B cell (primary cell): ENCODE measurements around the gene PDAP1. TPM values are rescaled to one million over a fixed set of nuclear protein-coding genes. Genes with fewer than 3 reads are reported as not detected.

Source experiments
- ATAC-seq: fragments of 200-7000 bp; cut with Tn5 transposase; one replicate; pipeline ENCODE4 v1.10.0; 2021; ENCODE audit warnings: low read depth, mild to moderate bottlenecking, moderate number of reproducible peaks, moderate library complexity
- CTCF ChIA-PET: fragments of 350-600 bp; sonication (Branson Sonifier 250); formaldehyde crosslinking; loops from one replicate; lab custom pipeline; 2021; ENCODE audit warnings: antibody characterized with exemption, inconsistent platforms; lab: Charles Lee
- POLR2A ChIA-PET: fragments of 350-600 bp; sonication (Branson Sonifier 250); formaldehyde crosslinking; loops from one replicate; lab custom pipeline; 2021; ENCODE audit warnings: antibody characterized with exemption; lab: Charles Lee
- DNase-seq: peaks from one replicate; pipeline ENCODE4 v3.0.0; 2013
- H2AFZ ChIP-seq: 2 replicates; pipeline ENCODE4 v1.6.1; 2012; ENCODE audit warnings: mild to moderate bottlenecking, low read depth, low read length; ENCODE audit not compliant: insufficient read depth, poor library complexity, severe bottlenecking
- H3K27ac ChIP-seq, 2 donors: 1 replicate in 1 of 2; 2 replicates in 1 of 2; pipeline ENCODE4 v1.5.1; 2012 to 2013; ENCODE audit warnings: low read length in 2 of 2, mild to moderate bottlenecking in 2 of 2, moderate library complexity in 1 of 2
- H3K27me3 ChIP-seq, 4 experiments: fragments of 200-600 bp in 1 of 4; sonication (generic) in 1 of 4; replicated peaks in 1 of 4; 1 replicate in 2 of 4; 2 replicates in 2 of 4; pipeline versions ENCODE4 v1.6.1 to v1.7.0; 2013 to 2016; ENCODE audit warnings: low read length in 3 of 4, mild to moderate bottlenecking in 2 of 4, mixed read lengths in 1 of 4, moderate library complexity in 1 of 4; ENCODE audit not compliant: insufficient read depth in 4 of 4, control insufficient read depth in 3 of 4; ENCODE audit errors: control extremely low read depth in 1 of 4
- H3K36me3 ChIP-seq, 2 experiments: replicated peaks in 1 of 2; 1 replicate in 1 of 2; 2 replicates in 1 of 2; pipeline versions ENCODE4 v1.6.1 to v1.7.1; 2013; ENCODE audit warnings: low read length in 1 of 2; ENCODE audit not compliant: insufficient read depth in 2 of 2, control insufficient read depth in 1 of 2; ENCODE audit errors: control extremely low read depth in 1 of 2, extremely low read depth in 1 of 2
- H3K4me1 ChIP-seq, 2 donors: fragments of 200-600 bp in 1 of 2; sonication (generic) in 1 of 2; 1 replicate in 1 of 2; 2 replicates in 1 of 2; pipeline versions ENCODE4 v1.5.1 to v1.6.1; 2013 to 2017; ENCODE audit warnings: low read length in 2 of 2; ENCODE audit not compliant: control insufficient read depth in 2 of 2, insufficient read depth in 2 of 2
- H3K4me2 ChIP-seq: replicated peaks from 2 replicates; pipeline ENCODE3; 2012; ENCODE audit warnings: mild to moderate bottlenecking, low read depth, low read length; ENCODE audit not compliant: poor library complexity, severe bottlenecking
- H3K4me3 ChIP-seq, 5 experiments: fragments of 200-600 bp in 1 of 5; sonication (generic) in 1 of 5; 1 replicate in 3 of 5; 2 replicates in 2 of 5; pipeline versions ENCODE4 v1.5.1 to v1.7.0; 2011 to 2016; ENCODE audit warnings: low read length in 4 of 5, mild to moderate bottlenecking in 4 of 5, low read depth in 2 of 5, control low read depth in 1 of 5, moderate library complexity in 1 of 5; ENCODE audit not compliant: insufficient read depth in 1 of 5; ENCODE audit errors: control extremely low read depth in 1 of 5, extremely low read depth in 1 of 5
- H3K79me2 ChIP-seq: fragments of 200-600 bp; sonication (generic); one replicate; pipeline ENCODE4 v1.6.0; 2016; ENCODE audit warnings: low read length; ENCODE audit not compliant: control insufficient read depth, insufficient read depth
- H3K9ac ChIP-seq: fragments of 200-600 bp; sonication (generic); 2 replicates; pipeline ENCODE4 v1.6.1; 2017; ENCODE audit warnings: mild to moderate bottlenecking, low read length, moderate library complexity
- H3K9me3 ChIP-seq, 3 donors: one replicate each; pipeline versions ENCODE4 v1.6.1 to v1.7.1; 2013; ENCODE audit warnings: low read length in 2 of 3; ENCODE audit not compliant: control insufficient read depth in 2 of 3, insufficient read depth in 1 of 3; ENCODE audit errors: control extremely low read depth in 1 of 3
- H4K20me1 ChIP-seq: 2 replicates; pipeline ENCODE4 v1.6.0; 2012; ENCODE audit warnings: mild to moderate bottlenecking, low read length; ENCODE audit not compliant: insufficient read depth, control insufficient read depth, poor library complexity, severe bottlenecking
- H3K27ac Mint-ChIP-seq: one replicate; pipeline ENCODE4 v1.8.0; 2021; ENCODE audit warnings: mixed read lengths
- H3K27me3 Mint-ChIP-seq: one replicate; pipeline ENCODE4 v1.8.0; 2021; ENCODE audit warnings: mixed read lengths
- H3K4me1 Mint-ChIP-seq: one replicate; pipeline ENCODE4 v1.8.0; 2021; ENCODE audit warnings: mixed read lengths
- H3K4me3 Mint-ChIP-seq: one replicate; pipeline ENCODE4 v1.8.0; 2021; ENCODE audit warnings: mixed read lengths
- H3K9me3 Mint-ChIP-seq: one replicate; pipeline ENCODE4 v1.8.0; 2022; ENCODE audit warnings: mixed read lengths; ENCODE audit not compliant: insufficient read depth
- CTCF ChIP-seq: fragments of 200-600 bp; IDR thresholded peaks from one replicate; pipeline ENCODE4 v1.8.0; 2022; ENCODE audit warnings: antibody characterized with exemption, mild to moderate bottlenecking
- EZH2 ChIP-seq: IDR thresholded peaks from 2 replicates; pipeline ENCODE4 v1.6.1; 2012; ENCODE audit warnings: borderline replicate concordance, low read depth, mild to moderate bottlenecking, moderate library complexity, low read length; ENCODE audit not compliant: insufficient read depth, poor library complexity, severe bottlenecking
- WGBS: methylation state at CpG from one replicate; pipeline ENCODE4 v1.1.5; 2013; ENCODE audit warnings: missing lambda C conversion rate; ENCODE audit not compliant: insufficient coverage; 5-methylcytosine and 5-hydroxymethylcytosine counted together
- intact Hi-C: fragments of 100-400 bp; cut with micrococcal nuclease; formaldehyde crosslinking; loops from one replicate; pipeline ENCODE4 v1.10.0; 2022
- polyA plus RNA-seq: library from polyadenylated mRNA; depleted of rRNA; stranded (reverse); fragments of >200 nt; gene quantifications from 2 replicates; pipeline ENCODE4 v1.2.3, GENCODE V29; 2012
- total RNA-seq, 2 donors: library from RNA; stranded (reverse); fragments of 120-200 nt in 1 of 2; gene quantifications; 1 replicate in 1 of 2; 2 replicates in 1 of 2; pipeline versions ENCODE4 v1.2.3 to v1.2.4, GENCODE V29; 2013 to 2022

Gene PDAP1
- total and polyA plus RNA-seq, 2 donors (not counting 1 experiment from before 2014, with no cell fraction given): 19.2 to 60.4 TPM

GRCh38 chr7:99455874-99456273 is 47.5 kb upstream of the PDAP1 start:
- Histone ChIP-seq H3K36me3 (peaks cover 0 to 61% of the 10 kb centered on the region in 2 experiments), H3K9ac (no peak overlapping the region), H3K4me3 (no peak overlapping the region), H2AFZ (no peak overlapping the region), H3K79me2 (peaks cover 47% of the 10 kb centered on the region), H3K27me3 (no peaks in the 10 kb centered on the region), H3K4me1 (no peaks in the 10 kb centered on the region), H3K27ac (no peak overlapping the region), H4K20me1 (peaks cover 45% of the 10 kb centered on the region), H3K9me3 (no peaks in the 10 kb centered on the region), H3K4me2 (no peak overlapping the region)
- H3K27me3 Mint-ChIP-seq: no peaks in the 10 kb centered on the region
- DNase-seq (no peak), ATAC-seq (no peak)
- H3K4me3 Mint-ChIP-seq: no peak overlapping the region
- TF ChIP-seq EZH2: no peak
- no peak for TF ChIP-seq CTCF
- H3K27ac Mint-ChIP-seq: no peak overlapping the region
- ChIA-PET CTCF (interaction anchor here (0.5 kb wide), 1 partner anchor 496 kb away, joined by 3 read pairs; no protein-coding TSS in a partner anchor), POLR2A (no interaction called here)
- H3K9me3 Mint-ChIP-seq: no peaks in the 10 kb centered on the region
- H3K4me1 Mint-ChIP-seq: peaks cover 7% of the 10 kb centered on the region
- 84% methylated on average over 5 of the region's 9 CpGs for WGBS
- intact Hi-C loops: no loop called here

GRCh38 chr7:99453105-99453504 is 44.7 kb upstream of the PDAP1 start:
- Histone ChIP-seq H3K4me1 (no peaks in the 10 kb centered on the region), H3K4me3 (no peak overlapping the region), H4K20me1 (peaks cover 17% of the 10 kb centered on the region), H3K9me3 (no peaks in the 10 kb centered on the region), H3K9ac (no peak overlapping the region), H3K4me2 (no peak overlapping the region), H3K79me2 (peaks cover 48% of the 10 kb centered on the region), H3K36me3 (peaks cover 0 to 71% of the 10 kb centered on the region in 2 experiments), H3K27me3 (no peaks in the 10 kb centered on the region), H2AFZ (no peak overlapping the region), H3K27ac (no peak overlapping the region)
- H3K27ac Mint-ChIP-seq: no peak overlapping the region
- intact Hi-C loops: no loop called here
- ChIA-PET POLR2A (no interaction called here), CTCF (no interaction called here)
- H3K4me3 Mint-ChIP-seq: no peak overlapping the region
- H3K4me1 Mint-ChIP-seq: no peaks in the 10 kb centered on the region
- H3K9me3 Mint-ChIP-seq: no peaks in the 10 kb centered on the region
- TF ChIP-seq CTCF (no peak), EZH2 (no peak)
- no peak for ATAC-seq
- H3K27me3 Mint-ChIP-seq: no peaks in the 10 kb centered on the region
- no peak for DNase-seq
- WGBS: over 99% methylated on average over 11 of the region's 11 CpGs
